KBM-7 (cell line): ENCODE results near the gene GFRA1.

ENCODE experiments used
- DNase-seq: peaks from one replicate; pipeline ENCODE4 v3.0.0-alpha.2; 2015
- in situ Hi-C: fragments of 300-500 bp; cut with MboI; formaldehyde crosslinking; loops from 2 replicates; pipeline ENCODE4 v1.14.3; 2020; ENCODE audit warnings: low sequenced_read_pairs, low pct_unique_long_range_greater_than_20kb, mixed read lengths

GFRA1 gene

GRCh38 chr10:116027355-116027754 lies 245.7 kb downstream of the GFRA1 start:
- in situ Hi-C loops = no loop called here
- DNase-seq = no peak

GRCh38 chr10:116026725-116027124 lies 246.3 kb downstream of the GFRA1 start:
- in situ Hi-C loops = no loop called here

GRCh38 chr10:116026315-116026714 lies 246.7 kb downstream of the GFRA1 start:
- in situ Hi-C loops = no loop called here
- no peak for DNase-seq

More at GRCh38 chr10:116026725-116027124, 246.3 kb downstream of the GFRA1 start:
- DNase-seq = no peak

- DNase-seq = no peak
- in situ Hi-C loops = no loop called here
Observed at GRCh38 chr10:116024271-116024878, 248.6 kb downstream of the GFRA1 start.

- in situ Hi-C loops = no loop called here
- DNase-seq = no peak
Observed at GRCh38 chr10:116017405-116017804, 255.6 kb downstream of the GFRA1 start.

- in situ Hi-C loops = no loop called here
- DNase-seq = no peak
Observed at GRCh38 chr10:116015583-116016333, 257.2 kb downstream of the GFRA1 start.

- in situ Hi-C loops = no loop called here
- DNase-seq = no peak
Observed at GRCh38 chr10:116014871-116015582, 258.0 kb downstream of the GFRA1 start.

- in situ Hi-C loops = no loop called here
Observed at GRCh38 chr10:116014326-116014725, 258.7 kb downstream of the GFRA1 start.

GRCh38 chr10:116011929-116012328 lies 261.1 kb downstream of the GFRA1 start:
- DNase-seq = no peak
- in situ Hi-C loops = no loop called here

More at GRCh38 chr10:116014326-116014725, 258.7 kb downstream of the GFRA1 start:
- no peak for DNase-seq

- in situ Hi-C loops = no loop called here
- no peak for DNase-seq
Observed at GRCh38 chr10:116007256-116007891, 265.6 kb downstream of the GFRA1 start.
